ENCODE results near the gene STK38.

DNA sequence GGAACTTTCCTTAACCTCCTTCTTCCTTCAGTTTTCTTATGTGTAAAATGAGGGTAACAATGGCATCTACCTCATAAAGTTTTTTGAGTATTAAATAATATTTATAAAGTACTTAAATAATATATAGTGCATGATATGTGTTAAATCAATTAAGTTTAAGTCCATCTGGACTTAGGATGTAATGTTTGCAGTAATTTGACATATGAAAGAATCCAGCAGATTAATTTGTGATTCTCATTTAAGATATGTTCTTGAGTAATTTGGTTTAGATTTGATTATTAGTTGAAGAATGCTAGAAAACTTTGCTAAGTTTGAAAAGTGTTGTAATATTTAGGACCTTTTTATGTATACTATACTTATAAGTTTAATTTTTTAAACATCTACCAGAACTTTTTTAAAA lies 86.4 kb downstream of the STK38 start:
- TF ChIP-seq CTCF (IDR thresholded peaks at IDR 0.05): no peak
- no peak for TF ChIP-seq ZNF396 (CRISPR knock-in tag; IDR thresholded peaks at IDR 0.05; ENCODE audit: borderline replicate concordance)
- TF ChIP-seq ZBTB21 (CRISPR knock-in tag; IDR thresholded peaks at IDR 0.05; ENCODE audit: borderline replicate concordance): no peak
- TF ChIP-seq ATF2 (CRISPR knock-in tag; IDR thresholded peaks at IDR 0.05; ENCODE audit: borderline replicate concordance, low read depth): no peak
- no peak for TF ChIP-seq ZNF138 (CRISPR knock-in tag; conservative IDR thresholded peaks at IDR 0.05)
- no peak for TF ChIP-seq ZNF281 (CRISPR knock-in tag; IDR thresholded peaks at IDR 0.05)
- TF ChIP-seq ELF4 (CRISPR knock-in tag; IDR thresholded peaks at IDR 0.05; ENCODE audit: low read depth): no peak
- TF ChIP-seq NR1H2 (CRISPR knock-in tag; IDR thresholded peaks at IDR 0.05): no peak
- no peak for TF ChIP-seq MAX (CRISPR knock-in tag; IDR thresholded peaks at IDR 0.05)
